Activated CD4-positive, alpha-beta T cell treated with anti-CD3 and anti-CD28 coated beads for 36 hours (primary cell): ENCODE results near the gene TTC39C. TPM values are rescaled to one million over a fixed set of nuclear protein-coding genes. Genes with fewer than 3 reads are reported as not detected.
"Not testable (repeated sequence)": the region's sequence is repeated elsewhere in the genome, so short reads cannot be mapped to it uniquely, and the experiment has no call there.

Source experiments
- ATAC-seq: fragments of 200-7000 bp; cut with Tn5 transposase; one replicate; pipeline ENCODE4 v1.10.0; 2021; ENCODE audit warnings: mild to moderate bottlenecking, moderate library complexity
- CTCF ChIA-PET: fragments of 350-600 bp; sonication (Branson Sonifier 250); formaldehyde crosslinking; loops from one replicate; lab custom pipeline; 2021; ENCODE audit warnings: antibody characterized with exemption; lab: Charles Lee
- POLR2A ChIA-PET: fragments of 350-600 bp; sonication (Branson Sonifier 250); formaldehyde crosslinking; loops from one replicate; lab custom pipeline; 2021; ENCODE audit warnings: antibody characterized with exemption, inconsistent platforms; lab: Charles Lee
- DNase-seq: peaks from one replicate; pipeline ENCODE4 v3.0.0-alpha.2; 2020
- H3K27ac Mint-ChIP-seq: one replicate; pipeline ENCODE4 v1.8.0; 2021; ENCODE audit warnings: mixed read lengths
- H3K27me3 Mint-ChIP-seq: one replicate; pipeline ENCODE4 v1.8.0; 2021; ENCODE audit warnings: mixed read lengths
- H3K36me3 Mint-ChIP-seq: one replicate; pipeline ENCODE4 v1.8.0; 2021; ENCODE audit warnings: low read depth, mixed read lengths
- H3K4me1 Mint-ChIP-seq: one replicate; pipeline ENCODE4 v1.8.0; 2021; ENCODE audit warnings: mixed read lengths
- H3K4me3 Mint-ChIP-seq: one replicate; pipeline ENCODE4 v1.8.0; 2021; ENCODE audit warnings: mild to moderate bottlenecking, moderate library complexity, mixed read lengths
- H3K9me3 Mint-ChIP-seq: one replicate; pipeline ENCODE4 v1.8.0; 2021; ENCODE audit warnings: low read depth, mixed read lengths
- intact Hi-C, 2 experiments: fragments of 100-400 bp; cut with DNase I in 1 of 2; cut with micrococcal nuclease in 1 of 2; formaldehyde crosslinking; loops; one replicate each; pipeline versions ENCODE4 v1.14.2 to v1.15.1; 2022 to 2024; cut with DNase I, micrococcal nuclease
- total RNA-seq, 2 experiments: library from RNA; stranded (reverse); gene quantifications; one replicate each; pipeline ENCODE4 v1.2.3, GENCODE V29; 2021

Gene TTC39C
- total RNA-seq, 2 experiments from 2014 or later: 22.2 to 28.6 TPM

DNA sequence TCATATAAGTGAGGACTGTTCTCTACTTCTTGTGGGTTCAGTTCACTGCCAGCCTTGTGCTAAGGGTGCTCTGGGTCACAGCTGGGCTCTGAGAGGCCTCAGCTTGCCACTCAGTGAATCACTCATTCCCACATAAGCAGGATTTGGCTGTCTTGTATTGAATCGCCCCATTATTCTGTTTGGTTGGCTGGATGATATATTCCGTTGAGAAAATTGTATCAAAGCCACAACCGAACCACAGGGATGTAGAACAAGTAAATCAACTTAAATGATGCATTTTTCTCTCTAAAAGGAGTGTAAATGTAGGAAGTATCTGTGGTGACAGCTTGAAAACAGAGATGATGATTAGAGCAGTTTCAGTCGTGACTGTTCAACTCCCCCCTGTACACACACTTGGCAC lies 39.6 kb downstream of the TTC39C start:
- H3K36me3 Mint-ChIP-seq: peaks cover 16% of the 10 kb centered on the region
- ChIA-PET CTCF (interaction anchor here (0.7 to 1.5 kb wide), 3 partner anchors 11 to 172 kb away, joined by 3 to 5 read pairs (median 4); no protein-coding TSS in a partner anchor), POLR2A (interaction anchor here (1.0 kb wide), 1 partner anchor 226 kb away, joined by 3 read pairs; no protein-coding TSS in a partner anchor)
- H3K4me3 Mint-ChIP-seq: no peak overlapping the region
- H3K27ac Mint-ChIP-seq: peak overlapping the region; percentile 38
- DNase-seq: peak; percentile 60
- peak; percentile 68 for ATAC-seq
- peaks cover 8% of the 10 kb centered on the region for H3K9me3 Mint-ChIP-seq
- intact Hi-C loops: loop anchor here (1.0 to 5.0 kb wide), 6 partner anchors 23 to 225 kb away; no protein-coding TSS in a partner anchor
- peaks cover 82% of the 10 kb centered on the region for H3K4me1 Mint-ChIP-seq
- no peaks in the 10 kb centered on the region for H3K27me3 Mint-ChIP-seq

DNA sequence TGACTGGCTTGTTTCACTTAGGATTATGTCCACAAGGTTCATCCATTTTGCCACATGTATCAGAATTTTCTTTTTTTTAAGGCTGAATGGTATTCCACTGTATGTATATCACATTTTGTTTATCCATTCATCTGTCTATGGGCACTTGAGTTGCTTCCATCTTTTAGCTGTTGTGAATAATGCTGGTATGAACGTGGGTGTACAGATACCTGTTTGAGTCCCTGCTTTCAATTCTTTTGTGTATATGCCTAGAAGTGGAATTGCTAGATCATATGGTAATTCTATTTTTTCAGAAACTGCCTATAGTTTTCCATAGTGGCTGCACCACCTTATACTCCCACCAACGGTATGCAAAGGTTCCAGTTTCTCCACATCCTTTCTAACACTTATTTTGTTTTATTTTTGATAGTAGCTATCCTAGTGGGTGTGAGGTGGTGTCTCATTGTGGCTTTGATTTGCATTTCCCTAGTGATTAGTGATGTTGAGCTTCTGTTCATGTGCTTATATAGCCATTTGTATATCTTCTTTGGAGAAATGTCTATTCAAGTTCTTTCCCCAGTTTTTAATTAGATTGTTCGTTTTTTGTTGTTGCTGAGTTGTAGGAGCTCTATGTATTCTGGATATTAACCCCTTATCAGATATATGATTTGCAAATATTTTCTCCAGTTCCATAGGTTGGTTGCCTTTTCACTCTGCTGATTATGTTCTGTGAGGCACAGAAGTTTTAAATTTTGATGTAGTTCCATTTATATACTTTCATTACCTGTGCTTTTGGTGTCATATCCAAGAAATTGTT lies 40.7 kb downstream of the TTC39C start:
- CTCF ChIA-PET: interaction anchor here (0.8 to 1.6 kb wide), 5 partner anchors 17 to 137 kb away, joined by 3 to 8 read pairs (median 5); no protein-coding TSS in a partner anchor
- peak; percentile 45 for ATAC-seq

DNA sequence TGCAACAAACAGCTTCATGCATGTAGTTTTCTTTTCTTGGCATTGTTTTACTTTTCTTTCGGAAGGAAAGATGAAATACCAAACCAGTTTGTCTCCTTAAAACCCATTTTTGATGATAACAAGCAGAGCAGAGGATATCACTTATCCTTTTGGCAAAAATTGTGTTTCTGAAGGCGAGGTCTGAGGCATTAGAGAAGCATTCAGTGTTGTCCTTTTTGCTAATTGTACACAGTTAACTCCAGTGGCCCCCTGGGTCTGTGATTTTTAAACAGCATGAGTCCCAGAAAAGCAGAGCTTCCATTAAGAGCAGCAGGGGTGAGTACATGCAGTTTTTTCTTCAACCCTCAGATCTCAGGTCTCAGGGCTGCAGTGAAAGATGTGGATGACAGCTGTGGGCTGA lies 41.3 kb downstream of the TTC39C start:
- H3K4me1 Mint-ChIP-seq: peaks cover 80% of the 10 kb centered on the region
- no peaks in the 10 kb centered on the region for H3K27me3 Mint-ChIP-seq
- H3K4me3 Mint-ChIP-seq: no peak overlapping the region
- H3K36me3 Mint-ChIP-seq: peaks cover 16% of the 10 kb centered on the region
- CTCF ChIA-PET: interaction anchor here (0.8 to 1.6 kb wide), 5 partner anchors 17 to 137 kb away, joined by 3 to 8 read pairs (median 5); no protein-coding TSS in a partner anchor
- no peak for ATAC-seq
- peak overlapping the region; percentile 78 for H3K27ac Mint-ChIP-seq
- H3K9me3 Mint-ChIP-seq: peaks cover 8% of the 10 kb centered on the region
- POLR2A ChIA-PET: interaction anchor here (0.6 to 1.1 kb wide), 3 partner anchors 28 to 529 kb away, joined by 3 to 5 read pairs (median 3); no protein-coding TSS in a partner anchor
- DNase-seq: no peak
- intact Hi-C loops: loop anchor here (1.0 to 2.0 kb wide), 6 partner anchors 20 to 227 kb away; no protein-coding TSS in a partner anchor

More for the DNA sequence above, 40.7 kb downstream of the TTC39C start:
- H3K36me3 Mint-ChIP-seq: peaks cover 17% of the 10 kb centered on the region
- intact Hi-C loops: loop anchor here (1.0 to 2.0 kb wide), 6 partner anchors 21 to 226 kb away; no protein-coding TSS in a partner anchor
- DNase-seq: no peak
- H3K4me1 Mint-ChIP-seq: peaks cover 80% of the 10 kb centered on the region
- no peaks in the 10 kb centered on the region for H3K27me3 Mint-ChIP-seq
- H3K27ac Mint-ChIP-seq: peak overlapping the region; percentile 78
- peak overlapping the region; percentile 33 for H3K4me3 Mint-ChIP-seq
- POLR2A ChIA-PET: interaction anchor here (0.6 to 1.1 kb wide), 4 partner anchors 27 to 528 kb away, joined by 3 to 5 read pairs (median 3); no protein-coding TSS in a partner anchor
- peaks cover 8% of the 10 kb centered on the region for H3K9me3 Mint-ChIP-seq

DNA sequence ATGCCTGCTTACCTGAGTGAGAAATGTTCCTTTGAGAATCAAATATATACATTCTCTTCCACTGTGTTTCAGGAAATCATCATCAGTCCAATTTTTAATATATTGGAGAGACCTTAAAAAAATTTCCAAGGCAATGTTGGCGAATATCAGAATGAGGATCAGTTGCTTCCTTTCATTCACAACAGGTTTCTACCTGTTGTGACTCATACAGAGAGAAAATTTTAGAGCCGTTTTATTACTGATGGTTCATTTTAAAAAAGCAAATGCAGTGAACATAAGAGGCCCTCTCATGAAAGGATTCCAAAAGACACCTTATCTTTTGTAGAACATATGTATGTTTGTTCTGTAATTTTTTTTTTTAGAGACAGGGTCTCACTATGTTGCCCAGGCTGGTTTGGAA lies 42.0 kb downstream of the TTC39C start:
- peaks cover 16% of the 10 kb centered on the region for H3K36me3 Mint-ChIP-seq
- no peak overlapping the region for H3K4me3 Mint-ChIP-seq
- peaks cover 8% of the 10 kb centered on the region for H3K9me3 Mint-ChIP-seq
- H3K27me3 Mint-ChIP-seq: no peaks in the 10 kb centered on the region
- intact Hi-C loops: no loop called here
- peaks cover 76% of the 10 kb centered on the region for H3K4me1 Mint-ChIP-seq
- no peak overlapping the region for H3K27ac Mint-ChIP-seq
- ATAC-seq (no peak), DNase-seq (no peak)
- ChIA-PET CTCF (interaction anchor here (1.5 to 1.6 kb wide), 2 partner anchors 16 to 35 kb away, joined by 3 to 8 read pairs; no protein-coding TSS in a partner anchor), POLR2A (no interaction called here)

DNA sequence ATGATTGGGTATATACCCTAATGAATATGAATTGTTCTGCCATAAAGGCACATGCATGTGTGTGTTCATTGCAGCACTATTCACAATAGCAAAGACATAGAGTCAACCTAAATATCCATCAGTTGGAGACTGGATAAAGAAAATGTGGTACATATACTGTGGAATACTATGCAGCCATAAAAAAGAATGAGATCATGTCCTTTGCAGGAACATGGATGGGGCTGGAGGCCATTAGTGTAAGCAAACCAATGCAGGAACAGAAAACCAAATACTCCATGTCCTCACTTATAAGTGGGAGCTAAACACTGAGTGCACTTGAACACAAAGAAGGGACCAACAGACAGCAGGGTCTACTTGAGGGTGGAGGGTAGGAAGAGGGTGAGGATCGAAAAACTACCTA lies 43.2 kb downstream of the TTC39C start:
- CTCF ChIA-PET: interaction anchor here (1.1 kb wide), 1 partner anchor 139 kb away, joined by 3 read pairs; no protein-coding TSS in a partner anchor
- no peak overlapping the region for H3K4me3 Mint-ChIP-seq
- no peak overlapping the region for H3K27ac Mint-ChIP-seq
- H3K27me3 Mint-ChIP-seq: no peaks in the 10 kb centered on the region
- no peak for DNase-seq
- intact Hi-C loops: no loop called here
- H3K9me3 Mint-ChIP-seq: peaks cover 8% of the 10 kb centered on the region
- POLR2A ChIA-PET: no interaction called here
- no peak for ATAC-seq
- H3K36me3 Mint-ChIP-seq: peaks cover 16% of the 10 kb centered on the region
- H3K4me1 Mint-ChIP-seq: peaks cover 74% of the 10 kb centered on the region

DNA sequence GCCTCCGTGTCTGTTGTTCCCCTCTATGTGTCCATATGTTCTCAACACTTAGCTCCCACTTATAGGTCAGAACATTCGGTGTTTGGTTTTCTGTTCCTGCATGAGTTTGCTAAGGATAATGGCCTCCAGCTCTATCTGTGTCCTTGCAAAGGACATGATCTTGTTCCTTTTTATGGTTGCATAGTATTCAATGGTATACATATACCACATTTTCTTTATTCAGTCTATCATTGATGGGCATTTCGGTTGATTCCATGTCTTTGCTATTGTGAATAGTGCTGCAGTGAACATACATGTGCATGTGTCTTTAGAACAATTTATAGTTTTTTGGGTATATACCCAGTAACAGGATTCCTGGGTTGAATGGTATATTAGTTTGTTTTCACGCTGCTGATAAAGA lies 44.8 kb downstream of the TTC39C start:
- H3K27me3 Mint-ChIP-seq, intact Hi-C loops, ATAC-seq, H3K4me3 Mint-ChIP-seq, DNase-seq, POLR2A ChIA-PET, H3K9me3 Mint-ChIP-seq: not testable (repeated sequence)
- Mint-ChIP-seq H3K36me3 (peaks cover 16% of the 10 kb centered on the region), H3K27ac (peak overlapping the region; percentile 9), H3K4me1 (peaks cover 71% of the 10 kb centered on the region)
- CTCF ChIA-PET: interaction anchor here (0.9 kb wide), 1 partner anchor 11 kb away, joined by 3 read pairs; no protein-coding TSS in a partner anchor

DNA sequence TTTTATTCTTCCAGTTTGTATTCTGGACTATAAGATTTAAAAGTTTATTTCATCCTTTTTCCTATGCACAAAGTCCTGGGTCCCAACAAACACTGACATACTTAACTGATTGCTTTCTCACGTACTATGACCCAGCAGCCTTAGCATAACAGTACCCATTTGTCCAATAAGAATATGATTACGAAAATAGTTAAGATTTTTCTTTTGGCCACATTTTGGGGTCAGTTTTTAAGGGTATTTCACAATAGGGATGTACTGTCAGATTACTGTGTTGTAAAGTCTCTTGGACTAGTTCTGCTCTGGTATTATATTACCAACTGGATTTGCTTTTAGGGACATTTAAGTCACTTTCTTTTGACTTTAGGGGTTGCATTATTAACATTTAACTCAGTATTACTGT lies 46.1 kb downstream of the TTC39C start:
- no peak overlapping the region for H3K4me3 Mint-ChIP-seq
- CTCF ChIA-PET: interaction anchor here (1.4 kb wide), 1 partner anchor 33 kb away, joined by 5 read pairs; no protein-coding TSS in a partner anchor
- POLR2A ChIA-PET: no interaction called here
- intact Hi-C loops: no loop called here
- no peak for DNase-seq
- peaks cover 18% of the 10 kb centered on the region for H3K36me3 Mint-ChIP-seq
- peaks cover 8% of the 10 kb centered on the region for H3K9me3 Mint-ChIP-seq
- H3K4me1 Mint-ChIP-seq: peaks cover 71% of the 10 kb centered on the region
- no peak for ATAC-seq
- H3K27me3 Mint-ChIP-seq: no peaks in the 10 kb centered on the region
- no peak overlapping the region for H3K27ac Mint-ChIP-seq

DNA sequence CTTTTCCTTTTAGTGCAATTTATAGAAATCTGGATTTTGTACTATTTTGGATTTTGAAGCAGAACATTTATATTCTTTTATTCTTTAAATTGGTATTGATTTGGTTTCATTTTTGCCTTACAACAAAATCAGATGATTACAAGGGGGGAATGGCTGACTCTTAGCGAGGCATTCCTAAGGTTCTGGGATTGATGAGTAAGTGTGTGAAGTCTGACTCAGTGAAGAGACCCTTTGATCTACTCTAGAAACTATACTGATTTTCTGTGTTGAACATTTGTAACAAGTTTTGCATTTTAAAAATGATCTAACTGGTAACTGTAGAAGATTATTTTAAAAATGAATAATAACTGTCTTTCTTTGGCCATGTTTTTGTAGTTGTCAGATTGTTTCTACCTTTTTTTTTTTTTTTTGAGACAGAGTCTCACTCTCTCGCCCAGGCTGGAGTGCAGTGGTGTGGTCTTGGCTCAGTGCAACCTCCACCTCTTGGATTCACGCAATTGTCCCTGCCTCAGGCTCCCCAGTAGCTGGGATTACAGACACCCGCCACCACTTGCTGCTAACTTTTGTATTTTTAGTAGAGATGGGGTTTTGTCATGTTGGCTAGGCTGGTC lies 48.7 kb downstream of the TTC39C start:
- intact Hi-C loops: loop anchor here in 1 of 2 experiments (2.0 kb wide), 1 partner anchor 14 kb away; no protein-coding TSS in a partner anchor
- Mint-ChIP-seq H3K27ac (peak overlapping the region; percentile 3), H3K9me3 (no peaks in the 10 kb centered on the region), H3K4me1 (peaks cover 63% of the 10 kb centered on the region), H3K4me3 (no peak overlapping the region), H3K27me3 (no peaks in the 10 kb centered on the region), H3K36me3 (peaks cover 28% of the 10 kb centered on the region)
- ATAC-seq: peak; percentile 96
- ChIA-PET CTCF (interaction anchor here (2.4 kb wide), 1 partner anchor 13 kb away, joined by 5 read pairs; no protein-coding TSS in a partner anchor), POLR2A (no interaction called here)
- DNase-seq: peak; percentile 21

DNA sequence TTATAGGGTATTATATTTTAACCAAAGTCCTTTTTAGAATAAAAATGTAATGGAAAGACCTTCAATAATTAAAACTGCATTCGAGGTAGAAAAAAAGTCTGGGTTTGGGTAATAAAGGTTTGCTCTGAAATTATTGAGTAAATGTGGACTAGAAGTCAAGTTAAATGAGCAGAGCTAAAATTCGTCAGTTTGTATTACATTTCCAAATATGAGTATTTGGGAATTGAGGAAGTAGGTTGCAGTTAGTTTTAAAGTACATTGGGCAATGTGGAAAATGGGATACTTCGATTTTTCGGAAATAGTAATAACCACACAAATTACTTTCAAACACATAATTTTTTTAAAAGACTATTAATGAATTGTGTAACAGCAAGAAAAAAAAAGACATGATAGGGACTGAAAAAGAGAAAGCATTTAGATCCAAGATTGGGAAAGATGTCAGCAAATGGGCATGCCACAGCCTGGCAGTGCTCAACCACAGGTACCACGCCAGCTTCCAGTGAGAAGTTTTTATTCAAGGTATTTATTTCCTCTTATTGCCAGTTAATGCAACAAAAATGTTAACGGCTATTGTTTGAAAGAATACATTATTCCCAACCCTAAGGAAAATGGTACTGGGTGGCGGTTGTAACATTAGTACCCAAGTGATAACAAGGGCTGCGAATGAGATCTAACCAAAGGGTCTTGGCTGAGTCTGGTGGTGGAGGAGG lies 50.0 kb downstream of the TTC39C start:
- ATAC-seq (no peak), DNase-seq (no peak)
- ChIA-PET POLR2A (no interaction called here), CTCF (interaction anchor here (0.5 to 1.3 kb wide), 3 partner anchors 17 to 78 kb away, joined by 3 read pairs; no protein-coding TSS in a partner anchor)
- intact Hi-C loops: no loop called here
- Mint-ChIP-seq H3K4me1 (peaks cover 66% of the 10 kb centered on the region), H3K27me3 (no peaks in the 10 kb centered on the region), H3K9me3 (no peaks in the 10 kb centered on the region), H3K27ac (no peak overlapping the region), H3K4me3 (no peak overlapping the region), H3K36me3 (peaks cover 26% of the 10 kb centered on the region)

DNA sequence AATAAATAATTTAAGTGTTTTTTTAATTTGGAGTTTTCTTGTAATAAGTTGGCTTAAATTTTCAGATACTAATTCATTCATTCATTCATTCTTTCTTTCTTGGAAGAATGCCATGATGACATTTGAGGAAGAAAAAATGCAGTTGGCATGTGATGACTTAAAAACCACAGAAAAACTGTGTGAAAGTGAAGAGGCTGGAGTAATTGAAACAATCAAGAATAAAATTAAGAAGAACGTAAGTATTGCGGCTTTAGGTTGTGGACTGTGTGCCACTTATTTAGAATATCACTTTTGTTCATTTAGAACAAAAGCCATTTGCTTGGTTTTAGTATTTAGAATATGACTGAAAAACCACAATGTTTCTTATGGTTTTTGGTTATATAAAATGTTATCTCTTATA lies 51.4 kb downstream of the TTC39C start:
- no peak overlapping the region for H3K4me3 Mint-ChIP-seq
- H3K27ac Mint-ChIP-seq: no peak overlapping the region
- POLR2A ChIA-PET: no interaction called here

More for the DNA sequence above, 51.4 kb downstream of the TTC39C start:
- CTCF ChIA-PET: interaction anchor here (1.3 kb wide), 1 partner anchor 15 kb away, joined by 3 read pairs; no protein-coding TSS in a partner anchor
- ATAC-seq (no peak), DNase-seq (no peak)
- Mint-ChIP-seq H3K4me1 (peaks cover 61% of the 10 kb centered on the region), H3K9me3 (no peaks in the 10 kb centered on the region), H3K36me3 (peaks cover 27% of the 10 kb centered on the region), H3K27me3 (no peaks in the 10 kb centered on the region)
- intact Hi-C loops: no loop called here
